A549 (cell line): ENCODE data around the gene TPRX1.
"Not testable (repeated sequence)": the region's sequence is repeated elsewhere in the genome, so short reads cannot be mapped to it uniquely, and the experiment has no call there.

ENCODE experiments used
- CEBPB ChIP-seq, 2 experiments: fragments of >200 bp in 1 of 2; sonication (Bioruptor Twin) in 1 of 2; formaldehyde crosslinking in 1 of 2; IDR thresholded peaks; 2 replicates each; pipeline ENCODE4 v1.6.1; 2012 to 2016
- EHMT2 ChIP-seq: fragments of 200-600 bp; sonication (generic); IDR thresholded peaks from 2 replicates; pipeline ENCODE4 v1.6.1; 2016; ENCODE audit warnings: antibody characterized with exemption, low read depth, mild to moderate bottlenecking, moderate library complexity
- EP300 ChIP-seq, 2 experiments: fragments of >200 bp; sonication (Bioruptor Twin); formaldehyde crosslinking; IDR thresholded peaks; 2 replicates in 1 of 2; 3 replicates in 1 of 2; pipeline ENCODE4 v1.6.1; 2016 to 2017
- HDAC2 ChIP-seq: fragments of 200-600 bp; sonication (generic); IDR thresholded peaks from 2 replicates; pipeline ENCODE4 v1.6.1; 2016
- JUN ChIP-seq, 2 experiments: fragments of >200 bp; sonication (Bioruptor Twin); formaldehyde crosslinking; IDR thresholded peaks; 2 replicates in 1 of 2; 3 replicates in 1 of 2; pipeline ENCODE4 v1.6.1; 2016 to 2017
- MAFK ChIP-seq: fragments of 450-650 bp; IDR thresholded peaks from 2 replicates; pipeline ENCODE4 v1.6.1; 2014; ENCODE audit not compliant: partially characterized antibody
- MYC ChIP-seq: IDR thresholded peaks from 2 replicates; pipeline ENCODE4 v1.6.1; 2012; ENCODE audit warnings: mild to moderate bottlenecking, inconsistent platforms, low read length, improper control_type of control experiment, borderline replicate concordance
- POLR2A ChIP-seq: IDR thresholded peaks from 2 replicates; pipeline ENCODE4 v1.6.1; 2012; ENCODE audit warnings: mild to moderate bottlenecking, low read length
- RFX5 ChIP-seq: fragments of 450-650 bp; IDR thresholded peaks from 2 replicates; pipeline ENCODE4 v1.7.1; 2014; ENCODE audit warnings: antibody characterized with exemption, mild to moderate bottlenecking, moderate library complexity
- SMC3 ChIP-seq: fragments of >200 bp; sonication (Bioruptor Twin); formaldehyde crosslinking; IDR thresholded peaks from 3 replicates; pipeline ENCODE4 v1.6.1; 2018; ENCODE audit warnings: inconsistent platforms
- TP53 ChIP-seq: fragments of 250-450 bp; sonication (Bioruptor Pico); IDR thresholded peaks from 2 replicates; pipeline ENCODE4 v1.5.0; 2021; ENCODE audit warnings: mild to moderate bottlenecking, moderate library complexity
- ZFP36 ChIP-seq: fragments of 450-650 bp; IDR thresholded peaks from 2 replicates; pipeline ENCODE4 v1.6.1; 2014; ENCODE audit warnings: borderline replicate concordance; ENCODE audit not compliant: partially characterized antibody
- TF ChIP-seq, protein P1 (sequence below): fragments of >200 bp; sonication (Bioruptor Twin); formaldehyde crosslinking; IDR thresholded peaks from 3 replicates; pipeline ENCODE4 v1.5.1; 2016

DNA sequence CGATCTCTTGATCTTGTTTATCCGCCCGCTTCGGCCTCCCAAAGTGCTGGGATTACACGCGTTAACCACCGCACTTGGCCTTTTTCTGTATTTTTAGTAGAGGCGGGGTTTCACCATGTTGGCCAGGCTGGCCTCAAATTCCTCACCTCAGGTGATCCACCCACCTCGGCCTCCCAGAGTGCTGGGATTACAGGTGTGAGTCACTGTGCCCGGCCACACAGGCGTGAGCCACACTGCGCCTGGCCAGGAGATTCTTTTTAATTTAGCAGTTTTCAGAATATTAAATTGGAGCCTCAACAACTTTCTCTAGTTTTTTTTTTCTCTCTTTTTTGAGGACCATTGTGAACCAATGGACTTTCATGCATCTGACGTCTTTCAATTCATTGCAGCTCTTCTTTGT lies 14.5 kb downstream of the TPRX1 start:
- TF ChIP-seq, protein P1, sequence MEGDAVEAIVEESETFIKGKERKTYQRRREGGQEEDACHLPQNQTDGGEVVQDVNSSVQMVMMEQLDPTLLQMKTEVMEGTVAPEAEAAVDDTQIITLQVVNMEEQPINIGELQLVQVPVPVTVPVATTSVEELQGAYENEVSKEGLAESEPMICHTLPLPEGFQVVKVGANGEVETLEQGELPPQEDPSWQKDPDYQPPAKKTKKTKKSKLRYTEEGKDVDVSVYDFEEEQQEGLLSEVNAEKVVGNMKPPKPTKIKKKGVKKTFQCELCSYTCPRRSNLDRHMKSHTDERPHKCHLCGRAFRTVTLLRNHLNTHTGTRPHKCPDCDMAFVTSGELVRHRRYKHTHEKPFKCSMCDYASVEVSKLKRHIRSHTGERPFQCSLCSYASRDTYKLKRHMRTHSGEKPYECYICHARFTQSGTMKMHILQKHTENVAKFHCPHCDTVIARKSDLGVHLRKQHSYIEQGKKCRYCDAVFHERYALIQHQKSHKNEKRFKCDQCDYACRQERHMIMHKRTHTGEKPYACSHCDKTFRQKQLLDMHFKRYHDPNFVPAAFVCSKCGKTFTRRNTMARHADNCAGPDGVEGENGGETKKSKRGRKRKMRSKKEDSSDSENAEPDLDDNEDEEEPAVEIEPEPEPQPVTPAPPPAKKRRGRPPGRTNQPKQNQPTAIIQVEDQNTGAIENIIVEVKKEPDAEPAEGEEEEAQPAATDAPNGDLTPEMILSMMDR: not testable (repeated sequence)
- TF ChIP-seq ZFP36; SMC3; JUN (IDR thresholded peaks at IDR 0.05); POLR2A; RFX5; MYC; TP53; CEBPB (IDR thresholded peaks at IDR 0.05); MAFK; EP300 (IDR thresholded peaks at IDR 0.05); EHMT2; HDAC2: not testable (repeated sequence)
